ENCODE measurements around the gene POU3F3.

The POU3F3 gene

DNA sequence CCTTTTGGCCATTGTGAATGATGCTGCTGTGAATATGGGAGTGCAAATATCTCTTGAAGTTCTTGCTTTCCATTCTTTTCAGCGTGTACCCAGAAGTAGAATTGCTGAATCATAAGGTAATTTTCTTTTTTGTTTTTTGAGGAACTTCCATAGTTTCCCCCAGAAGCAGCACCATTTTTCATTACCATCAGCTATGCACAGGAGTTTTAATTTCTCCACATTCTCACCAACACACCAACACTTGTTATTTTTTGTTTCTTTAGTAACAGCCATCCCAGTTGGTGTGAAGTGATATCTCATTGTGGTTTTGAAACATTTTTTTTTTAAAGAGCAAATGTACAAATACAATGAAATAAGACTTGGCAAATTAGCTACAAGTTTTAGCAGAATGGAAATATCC is 21.3 kb downstream of the POU3F3 start:
- no peak for DNase-seq (ENCODE audit: low read depth in 3 of 3)

DNA sequence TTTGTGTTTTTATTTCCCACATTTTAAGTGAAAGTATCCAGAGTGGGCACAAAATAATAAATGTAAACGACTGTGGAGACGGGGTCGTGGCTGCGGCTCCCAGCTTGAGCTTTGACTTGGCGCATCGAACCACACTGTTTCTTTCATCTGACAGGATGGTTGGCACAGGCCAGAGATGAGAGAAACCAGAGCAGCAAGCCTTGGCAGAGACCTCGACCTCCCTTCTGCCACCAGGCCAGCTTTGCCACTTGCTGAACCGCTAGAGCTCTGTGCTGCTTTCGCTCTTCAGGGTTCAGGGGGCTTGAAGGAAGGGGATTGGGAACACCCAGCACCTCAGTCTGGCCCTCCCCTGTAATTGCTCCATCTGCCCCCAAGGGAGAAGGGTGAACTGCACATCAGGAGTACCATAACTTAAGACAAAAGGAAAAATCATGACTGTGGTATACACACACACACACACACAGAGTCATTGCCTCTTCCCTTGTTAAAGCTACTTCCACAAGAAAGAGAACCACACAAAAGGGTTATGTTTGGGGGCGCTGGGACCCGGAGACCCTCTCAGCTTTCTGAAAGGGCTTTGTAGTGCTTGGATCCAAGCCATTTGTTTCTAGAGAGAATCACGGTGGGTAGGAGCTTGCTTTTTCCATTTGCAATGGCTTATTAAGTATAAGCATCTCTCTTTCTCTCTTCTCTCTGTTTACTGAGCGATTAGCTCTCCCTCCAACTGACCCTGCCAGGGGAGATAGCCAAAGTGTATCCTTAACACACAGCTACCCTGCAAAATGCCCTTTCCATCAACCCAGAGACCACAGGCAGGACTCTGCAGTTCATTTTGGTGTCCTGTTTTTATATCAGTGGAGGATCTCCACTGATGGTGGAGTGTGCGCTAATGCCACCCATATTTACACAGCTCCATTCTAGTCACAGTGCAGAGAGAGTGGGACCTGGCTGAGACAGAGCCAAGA is 23.0 kb downstream of the POU3F3 start:
- no peak for DNase-seq (ENCODE audit: low read depth in 3 of 3)

DNA sequence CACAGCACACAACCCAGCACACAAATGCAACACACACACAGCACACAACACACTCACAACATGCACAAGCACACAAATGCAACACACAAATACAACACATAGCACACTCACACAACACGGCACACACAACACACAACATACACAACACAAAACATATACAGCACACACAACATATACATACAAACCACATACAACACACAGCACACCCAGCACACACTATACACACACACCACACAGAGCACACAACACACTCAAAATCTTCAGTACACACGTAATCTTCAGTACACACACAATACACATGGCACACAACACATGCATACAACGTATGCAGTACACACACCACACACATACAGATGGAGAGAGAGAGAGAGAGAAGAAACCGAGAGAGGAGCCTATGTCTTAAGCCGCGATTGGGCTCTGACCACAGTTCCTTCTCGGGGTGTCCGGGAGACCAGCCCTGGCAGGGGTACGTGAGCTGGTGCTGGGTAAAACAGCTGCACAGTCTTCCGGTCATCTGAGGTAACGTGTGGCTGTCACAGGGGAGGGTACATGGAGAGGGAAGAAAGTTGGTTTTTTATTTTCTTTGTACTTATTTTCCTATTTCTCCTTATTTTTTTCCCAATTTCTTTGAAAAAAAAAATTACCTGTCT is 25.1 kb downstream of the POU3F3 start:
- no peak for DNase-seq (ENCODE audit: low read depth in 3 of 3)

DNA sequence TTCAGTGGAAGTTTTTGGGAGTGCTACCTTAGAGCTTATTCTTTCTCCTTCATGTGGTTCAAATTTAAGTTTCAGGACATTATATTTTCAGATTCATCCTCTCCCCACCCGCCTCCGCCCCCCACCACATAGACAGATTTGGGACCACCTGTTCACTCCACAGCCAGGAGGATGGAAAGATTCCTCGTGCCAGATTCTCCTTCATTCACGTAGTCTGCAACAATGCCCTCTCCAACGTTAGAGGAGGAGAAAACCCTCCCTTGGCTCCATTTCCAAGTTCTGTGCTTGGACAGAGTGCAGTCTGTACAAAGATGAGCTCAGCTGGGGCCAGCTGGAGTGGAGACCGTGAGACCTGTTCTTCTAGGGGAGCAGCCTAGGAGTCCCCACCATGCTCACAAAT is 26.2 kb downstream of the POU3F3 start:
- no peak for DNase-seq (ENCODE audit: low read depth in 3 of 3)

DNA sequence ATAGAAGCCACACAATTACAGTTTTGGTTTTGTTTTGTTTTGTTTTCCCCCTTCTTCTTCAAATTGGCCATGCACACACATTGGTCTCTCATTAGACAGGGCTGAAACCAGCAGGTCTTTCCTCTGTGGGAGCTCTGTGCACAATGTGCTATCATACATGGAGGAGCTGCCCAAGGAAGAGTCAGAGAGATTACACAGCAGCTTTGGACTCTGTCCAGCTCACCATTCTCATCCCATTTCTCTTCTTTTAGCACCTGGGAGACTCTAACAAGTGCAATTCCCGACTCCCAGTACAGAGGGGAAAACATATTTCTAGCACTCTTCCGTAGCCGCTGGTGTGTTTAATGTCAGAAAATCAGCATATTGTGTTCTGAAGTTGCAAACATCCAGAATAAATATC is 29.4 kb downstream of the POU3F3 start:
- DNase-seq (ENCODE audit: low read depth in 3 of 3) = no peak

DNA sequence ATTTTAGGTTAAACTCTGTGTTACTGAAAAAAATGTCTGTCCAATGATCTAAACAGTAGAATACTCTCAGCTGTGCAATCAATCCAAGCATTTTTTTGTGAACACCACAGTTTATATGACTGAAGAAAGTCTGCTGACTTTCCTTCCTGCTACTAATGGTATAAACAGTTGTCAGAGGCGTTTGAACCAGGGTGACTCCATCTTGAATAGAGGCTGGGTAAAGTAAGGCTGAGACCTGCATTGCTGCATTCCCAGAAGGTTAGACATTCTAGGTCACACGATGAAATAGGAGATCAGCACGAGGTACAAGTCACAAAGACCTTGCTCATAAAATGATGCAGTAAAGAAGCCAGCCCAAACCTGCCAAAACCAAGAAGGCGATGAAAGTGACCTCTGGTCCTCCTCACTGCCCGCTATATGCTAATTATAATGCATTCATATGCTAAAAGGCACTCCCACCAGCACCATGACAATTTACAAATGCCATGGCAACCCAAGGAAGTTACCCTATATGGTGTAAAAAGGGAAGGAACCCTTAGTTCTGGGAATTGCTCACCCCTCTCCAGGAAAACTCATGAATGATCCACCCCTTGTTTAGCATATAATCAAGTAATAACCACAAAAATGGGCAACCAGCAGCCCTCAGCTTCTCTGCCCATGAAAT is 31.3 kb downstream of the POU3F3 start:
- no peak for DNase-seq (ENCODE audit: low read depth in 3 of 3)

- DNase-seq (ENCODE audit: low read depth in 3 of 3) = no peak
Observed at GRCh38 chr2:104887676-104888075, 33.8 kb downstream of the POU3F3 start.

DNA sequence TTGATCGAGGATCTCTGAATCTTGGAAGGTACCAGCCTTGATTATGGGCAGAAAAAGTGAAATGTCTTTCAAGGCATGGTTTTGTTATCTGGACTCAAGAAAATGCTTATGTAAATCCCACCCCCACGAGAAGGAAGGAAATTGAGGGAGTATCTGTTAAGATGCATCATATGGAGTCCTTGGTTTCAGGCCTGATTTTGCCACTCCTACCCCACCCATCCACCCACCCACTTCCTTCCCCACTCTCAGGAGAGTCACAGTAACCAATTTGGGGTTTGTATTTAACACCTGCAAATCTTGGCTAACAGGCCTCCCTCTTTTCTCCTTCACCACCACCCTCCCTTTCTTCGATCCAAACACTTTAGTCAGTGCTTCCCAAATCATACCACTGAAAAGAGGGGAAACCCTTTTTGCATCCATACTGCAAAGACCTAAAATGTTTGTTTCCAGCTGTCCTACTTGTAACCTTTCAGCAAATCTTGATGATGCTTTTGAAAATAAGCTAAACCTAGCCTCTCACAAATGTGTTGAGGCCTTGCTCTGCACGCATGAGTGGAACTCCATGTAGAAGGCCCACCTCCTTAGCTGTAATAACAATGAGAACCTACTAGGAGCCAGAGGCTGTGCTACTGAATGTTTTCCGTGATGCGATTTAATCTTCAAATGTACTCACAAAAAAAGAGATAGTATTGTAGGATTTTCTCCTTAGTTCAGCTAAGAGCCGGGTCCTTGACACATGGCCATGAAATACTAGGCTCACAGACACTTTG is 34.8 kb downstream of the POU3F3 start:
- no peak for DNase-seq (ENCODE audit: low read depth in 3 of 3)

DNA sequence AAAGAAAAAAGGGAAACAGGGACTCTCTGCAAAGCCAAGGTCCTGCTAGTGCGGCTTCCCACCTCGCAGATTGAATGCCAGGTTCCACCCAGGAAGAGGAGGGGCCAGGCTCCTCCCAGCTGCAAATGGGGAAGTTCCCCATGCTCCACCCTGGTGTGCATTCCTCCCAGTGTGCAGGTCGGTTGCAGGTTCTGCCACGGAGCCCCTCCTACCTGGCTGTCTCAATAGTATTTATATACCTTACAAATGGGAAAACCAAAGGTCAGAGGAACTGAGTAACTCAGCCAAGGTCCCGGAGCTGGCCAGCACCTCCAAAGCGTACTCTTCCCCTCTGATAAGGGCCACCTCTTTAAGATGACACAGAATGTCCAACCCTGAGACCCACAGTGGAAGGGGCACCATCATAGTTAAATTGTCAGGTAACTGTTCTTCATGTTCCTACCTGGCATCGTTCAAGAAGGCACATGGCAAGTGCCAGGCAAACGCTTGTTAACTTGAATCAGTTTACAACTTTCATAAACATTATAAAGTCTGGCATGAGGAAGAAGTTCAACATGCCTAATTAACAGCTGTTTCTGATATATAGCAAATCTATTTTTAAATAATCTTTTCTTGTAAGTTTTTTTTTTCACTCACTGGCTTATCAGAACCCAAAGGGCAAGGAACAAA is 35.5 kb downstream of the POU3F3 start:
- no peak for DNase-seq (ENCODE audit: low read depth in 3 of 3)

- no peak for DNase-seq (ENCODE audit: low read depth in 3 of 3)
Observed at GRCh38 chr2:104889960-104890684, 36.2 kb downstream of the POU3F3 start.

DNA sequence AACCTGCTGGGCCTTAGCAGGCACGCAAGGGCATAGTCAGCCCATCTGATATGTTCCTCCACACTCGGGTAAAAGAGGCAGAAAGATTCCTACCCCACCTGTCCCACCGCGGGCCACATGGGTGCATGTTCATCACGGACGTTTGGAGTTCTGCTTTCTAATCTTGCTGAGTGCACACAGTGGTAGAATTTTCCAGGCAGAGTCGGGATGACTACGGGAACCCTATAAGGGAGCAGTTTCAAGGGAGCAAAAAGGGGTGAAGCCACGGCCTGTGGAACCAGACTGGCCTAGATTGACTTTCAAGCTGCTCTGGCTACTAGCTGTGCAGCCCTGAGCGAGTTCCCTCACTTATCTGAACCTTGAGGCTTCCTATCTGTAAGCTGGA is 36.8 kb downstream of the POU3F3 start:
- no peak for DNase-seq (ENCODE audit: low read depth in 3 of 3)

DNA sequence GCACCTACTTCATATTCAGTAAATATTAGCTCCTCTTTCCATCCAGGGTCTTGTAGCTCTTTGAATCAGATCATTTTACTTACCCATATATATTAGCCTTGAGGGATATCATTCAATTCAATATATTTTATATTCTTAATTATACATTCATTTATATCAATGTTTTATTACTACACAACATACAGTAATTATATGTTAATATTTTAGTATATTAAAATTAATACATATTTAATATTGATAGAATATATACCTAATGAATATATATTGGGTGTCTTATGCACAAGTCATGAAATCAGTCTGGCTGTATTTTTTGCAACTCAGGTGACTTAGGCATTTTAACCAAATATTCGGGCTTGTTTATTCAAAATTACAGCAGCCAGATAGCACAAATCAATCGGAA is 37.2 kb downstream of the POU3F3 start:
- no peak for DNase-seq (ENCODE audit: low read depth in 3 of 3)

GRCh38 chr2:104896446-104896845 is 42.5 kb downstream of the POU3F3 start:
- DNase-seq (ENCODE audit: low read depth in 3 of 3) = no peak

GRCh38 chr2:104897515-104898184 is 43.7 kb downstream of the POU3F3 start:
- DNase-seq (ENCODE audit: low read depth in 3 of 3) = no peak

- DNase-seq (ENCODE audit: low read depth in 3 of 3) = no peak
Observed at GRCh38 chr2:104900608-104901007, 46.7 kb downstream of the POU3F3 start.

DNA sequence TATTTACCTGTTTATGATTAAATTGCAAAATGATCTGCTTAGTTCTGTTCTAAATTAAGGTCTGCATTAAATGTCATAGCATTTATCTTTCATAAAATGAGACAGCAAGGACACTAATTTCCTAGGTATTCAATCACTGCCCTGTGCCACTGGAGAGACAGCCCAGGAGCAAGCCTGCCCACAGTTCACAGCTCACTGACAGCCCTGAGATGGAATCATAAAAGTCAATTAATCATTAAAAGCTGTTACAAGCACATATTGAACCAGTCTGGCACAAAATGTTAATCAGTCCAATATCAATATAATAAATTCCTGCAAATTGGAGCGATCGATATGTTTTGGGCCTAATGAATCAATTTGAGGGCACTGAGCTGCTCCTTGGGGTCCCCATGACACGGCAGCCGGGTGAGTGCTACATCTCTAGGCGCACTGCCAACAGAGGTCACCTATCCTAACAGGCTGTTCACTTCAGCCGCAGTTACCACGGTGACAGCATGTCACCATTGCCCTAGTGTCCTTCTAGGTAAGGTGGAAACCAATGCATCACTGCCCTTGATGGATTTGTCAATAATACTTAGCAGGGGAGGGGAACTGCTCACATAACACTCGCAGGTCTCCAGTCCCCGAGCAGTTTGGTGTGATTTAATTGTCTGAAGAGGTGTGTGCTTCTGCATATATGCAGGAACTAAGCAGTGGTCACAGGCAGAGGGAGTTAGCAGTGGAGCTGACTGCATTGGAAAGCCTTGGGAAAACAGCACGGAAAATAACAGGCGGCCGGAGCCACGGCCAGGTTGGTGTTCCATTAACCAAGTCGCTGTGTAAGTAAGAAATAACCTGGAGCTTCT is 47.3 kb downstream of the POU3F3 start:
- DNase-seq (ENCODE audit: low read depth in 3 of 3) = no peak

GRCh38 chr2:104902317-104902716 is 48.4 kb downstream of the POU3F3 start:
- no peak for DNase-seq (ENCODE audit: low read depth in 3 of 3)
